ENCODE measurements around the gene MRPL11. TPM values are rescaled to one million over a fixed set of nuclear protein-coding genes. Genes with fewer than 3 reads are reported as not detected.

MRPL11 gene
- 109 and 113 TPM in 2 replicates for total RNA-seq (2014; rRNA removed; shearing (Covaris generic))

DNA sequence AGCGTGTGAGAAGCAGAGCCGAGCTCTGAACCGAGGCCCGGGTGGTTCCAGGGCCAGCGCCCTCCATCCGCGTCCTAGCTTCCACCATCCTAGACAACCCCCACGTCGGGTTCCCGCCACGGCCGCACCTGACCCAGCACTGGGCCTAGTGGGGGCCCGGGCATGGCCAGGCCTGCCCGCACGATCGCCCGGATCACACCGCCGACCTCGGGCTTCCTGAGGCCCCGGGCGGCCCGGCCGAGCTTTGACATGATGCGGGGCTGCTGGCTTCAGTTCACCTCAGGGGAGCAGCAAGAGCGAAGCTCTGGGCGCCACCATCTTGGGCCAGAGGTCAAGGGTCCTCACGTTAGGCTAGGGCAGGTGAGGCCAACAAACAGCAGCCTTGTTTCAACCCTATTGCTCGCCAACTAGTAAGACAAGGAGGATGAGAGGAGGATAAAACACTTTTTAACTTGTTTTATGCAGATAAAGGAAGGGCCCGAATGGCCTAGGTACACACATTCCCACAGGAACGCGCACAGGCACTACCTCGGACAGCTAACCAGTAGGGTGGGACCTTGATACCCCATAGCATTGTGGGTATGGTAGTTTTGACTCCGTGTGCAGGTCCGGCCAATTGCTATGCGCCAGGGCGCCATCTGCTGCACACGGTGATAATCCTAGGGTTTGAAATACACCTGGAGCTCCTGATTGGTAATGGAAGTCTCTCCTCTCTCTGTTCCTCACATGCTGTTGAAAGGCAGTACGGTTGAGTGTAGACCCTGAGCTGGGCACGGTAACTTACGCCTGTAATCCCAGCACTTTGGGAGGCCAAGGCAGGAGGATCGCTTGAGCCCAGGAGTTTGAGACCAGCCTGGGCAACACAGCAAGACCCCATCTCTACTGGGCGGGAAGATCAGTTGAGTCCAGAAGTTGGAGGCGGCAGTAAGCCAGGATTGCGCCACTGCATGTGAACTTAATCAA, at the start of gene MRPL11:
MRPL11 (minus strand) TSS at position 345 of the 963 bp plus-strand sequence; CDS start at position 251, 94 bp downstream.

DNA sequence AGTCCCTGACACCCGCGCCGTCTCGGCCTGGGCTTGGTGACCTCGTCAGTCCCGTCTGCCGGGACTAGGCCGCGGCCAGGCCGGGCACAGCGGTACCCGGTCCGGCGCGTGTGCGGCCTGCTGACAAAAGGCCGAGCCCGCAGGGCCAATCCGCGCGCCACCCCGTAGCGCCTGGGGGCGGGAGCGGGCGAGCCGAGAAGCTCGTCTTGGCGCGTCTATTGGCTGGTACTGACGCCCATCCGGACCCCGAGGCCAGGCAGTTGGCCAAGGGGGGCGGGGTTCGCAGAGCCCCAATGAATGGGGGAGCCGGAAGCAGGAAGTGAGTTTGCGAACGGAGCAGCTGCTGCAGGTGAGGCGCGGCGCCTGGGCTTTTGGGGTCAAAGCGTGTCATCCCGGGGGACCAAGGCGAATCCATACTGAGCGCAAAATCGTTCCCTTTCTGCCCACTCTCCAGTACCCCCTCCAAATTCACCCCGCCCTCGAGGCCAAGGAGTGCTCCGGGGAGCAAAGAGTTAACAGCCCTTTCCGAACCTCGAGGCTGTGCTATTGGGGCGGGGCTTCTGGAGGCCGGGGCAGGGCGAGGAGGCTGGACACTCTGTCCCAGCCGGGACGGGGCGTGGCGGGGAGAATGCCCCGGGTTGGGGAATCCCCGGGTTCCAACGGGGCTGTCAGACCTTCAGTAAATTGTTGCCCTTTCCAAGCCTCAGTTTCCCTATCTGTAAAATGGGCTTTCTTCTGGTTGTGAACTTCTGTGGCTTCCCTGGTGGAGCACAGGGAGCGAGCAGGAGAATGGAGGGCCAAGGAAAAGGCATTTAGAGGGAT, 41.7 kb upstream of the MRPL11 start, which contains the start of gene DPP3:
DPP3 (plus strand) TSS at position 318 of the 822 bp plus-strand sequence. CDS start 1,767 bp downstream, outside the sequence.

DNA sequence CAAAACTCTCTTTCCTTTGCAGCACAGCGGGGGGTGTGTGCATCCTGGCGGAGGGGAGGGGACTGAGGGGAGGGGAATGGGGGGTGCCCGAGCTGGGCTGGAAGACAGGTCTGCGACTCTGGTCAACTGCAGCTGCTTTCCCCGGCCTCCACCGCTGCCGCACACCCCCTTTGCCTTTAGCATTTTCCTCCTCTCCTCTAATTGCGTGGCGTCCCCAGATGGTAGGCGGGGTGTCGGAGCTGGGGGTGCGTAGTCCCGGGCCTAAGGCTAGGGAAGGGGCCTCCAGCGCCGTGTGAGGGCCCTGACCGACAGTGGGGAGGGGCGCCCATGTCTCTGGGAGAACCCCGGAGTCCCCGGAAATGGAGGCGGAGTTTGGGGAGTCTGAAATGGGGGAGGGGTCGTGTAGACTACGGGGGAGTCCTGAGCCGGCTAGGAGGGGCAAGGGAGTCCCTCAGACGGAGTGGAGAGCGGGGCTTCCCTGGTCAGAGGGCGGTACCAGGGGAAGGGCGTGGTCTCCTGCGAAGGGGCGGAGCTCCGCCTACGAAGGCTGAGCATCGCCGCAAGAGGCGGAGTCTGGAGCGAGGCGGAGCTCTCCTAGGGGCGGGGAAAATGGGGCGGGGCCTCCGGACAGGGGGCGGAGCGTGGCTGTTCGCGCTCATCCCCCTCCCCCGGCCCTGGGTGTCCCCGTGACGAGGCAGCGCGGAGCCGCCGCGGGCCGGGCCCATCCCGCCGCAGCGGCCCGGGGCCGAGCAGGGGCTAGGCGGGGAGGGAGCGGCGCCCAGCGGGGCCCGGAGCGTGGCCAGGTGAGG, 27.8 kb upstream of the MRPL11 start, which contains the start of gene PELI3:
PELI3 (plus strand) TSS at position 681 of the 809 bp plus-strand sequence. CDS start 1,224 bp downstream, outside the sequence.

DNA sequence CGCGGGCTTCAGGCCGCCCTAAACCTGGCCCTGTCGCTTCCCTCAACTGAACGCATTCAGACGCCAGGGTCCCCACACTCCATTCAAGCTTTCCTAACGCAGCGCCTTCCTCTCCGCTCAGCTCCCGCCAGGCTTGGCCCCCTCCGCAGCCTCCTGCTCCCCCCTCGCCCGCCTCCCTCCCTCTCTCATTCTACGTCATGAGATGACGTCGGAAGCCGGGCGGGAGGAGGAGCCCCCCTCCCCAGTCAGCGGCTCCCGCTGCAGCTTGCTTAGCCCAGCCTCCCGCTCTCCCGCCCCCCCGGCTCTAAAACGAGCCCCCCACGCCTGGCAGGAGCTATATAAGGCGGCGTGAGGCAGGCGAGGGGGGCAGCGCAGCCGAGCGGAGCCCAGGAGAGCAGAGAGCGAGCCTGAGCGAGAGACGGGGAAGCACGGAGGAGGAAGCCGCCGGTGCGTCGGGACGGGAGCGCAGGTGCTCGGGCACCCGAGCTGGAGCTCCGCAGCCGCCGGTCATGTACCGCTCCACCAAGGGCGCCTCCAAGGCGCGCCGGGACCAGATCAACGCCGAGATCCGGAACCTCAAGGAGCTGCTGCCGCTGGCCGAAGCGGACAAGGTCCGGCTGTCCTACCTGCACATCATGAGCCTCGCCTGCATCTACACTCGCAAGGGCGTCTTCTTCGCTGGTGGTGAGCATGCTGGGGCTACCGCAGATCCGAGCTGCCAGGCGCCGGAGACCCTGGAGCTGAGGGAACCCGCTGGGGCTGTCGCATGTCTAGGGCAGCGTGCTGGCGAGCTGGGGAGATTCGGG, 17.8 kb downstream of the MRPL11 start, which contains the start of gene NPAS4:
NPAS4 (plus strand) TSS at position 365 of the 806 bp plus-strand sequence; CDS start at position 510, 145 bp downstream.

Small RNAs within 50 kb of the gene (small RNA-seq; reads per million reads assigned to genes)
- gene RF00416 = not detected
- gene RNU1-84P = not detected

Other genes with a start within 250 kb of the MRPL11 start
- 23.0 and 24.2 TPM in 2 replicates for gene KLC2, start 181.1 kb downstream of the MRPL11 start, total RNA-seq (2014; rRNA removed; shearing (Covaris generic))
- 158 and 177 TPM in 2 replicates for gene RAB1B, start 170.2 kb downstream of the MRPL11 start, total RNA-seq (2014; rRNA removed; shearing (Covaris generic))
- gene CNIH2, start 160.7 kb downstream of the MRPL11 start, total RNA-seq (2014; rRNA removed; shearing (Covaris generic)) = 8.3 and 12.4 TPM in 2 replicates
- gene YIF1A, start 149.7 kb downstream of the MRPL11 start, total RNA-seq (2014; rRNA removed; shearing (Covaris generic)) = 105 and 132 TPM in 2 replicates
- gene TMEM151A, start 147.0 kb downstream of the MRPL11 start, total RNA-seq (2014; rRNA removed; shearing (Covaris generic)) = 0.08 TPM in 1 of 2 replicates, not detected in the other
- not detected in 2 replicates for gene CD248, start 121.8 kb downstream of the MRPL11 start, total RNA-seq (2014; rRNA removed; shearing (Covaris generic))
- 43.6 and 47.2 TPM in 2 replicates for gene RIN1, start 102.4 kb downstream of the MRPL11 start, total RNA-seq (2014; rRNA removed; shearing (Covaris generic))
- gene BRMS1, start 93.7 kb downstream of the MRPL11 start, total RNA-seq (2014; rRNA removed; shearing (Covaris generic)) = 67.3 and 77.0 TPM in 2 replicates
- 24.9 and 28.6 TPM in 2 replicates for gene B4GAT1, start 91.2 kb downstream of the MRPL11 start, total RNA-seq (2014; rRNA removed; shearing (Covaris generic))
- 4.5 and 6.0 TPM in 2 replicates for gene SLC29A2, start 67.1 kb downstream of the MRPL11 start, total RNA-seq (2014; rRNA removed; shearing (Covaris generic))
- not detected in 2 replicates for gene NPAS4, start 17.8 kb downstream of the MRPL11 start, total RNA-seq (2014; rRNA removed; shearing (Covaris generic))
- gene PELI3, start 28.1 kb upstream of the MRPL11 start, total RNA-seq (2014; rRNA removed; shearing (Covaris generic)) = 12.8 and 15.4 TPM in 2 replicates
- 71.8 and 82.1 TPM in 2 replicates for gene DPP3, start 41.6 kb upstream of the MRPL11 start, total RNA-seq (2014; rRNA removed; shearing (Covaris generic))
- 22.4 and 28.0 TPM in 2 replicates for gene BBS1, start 71.8 kb upstream of the MRPL11 start, total RNA-seq (2014; rRNA removed; shearing (Covaris generic))
- 16.7 and 17.1 TPM in 2 replicates for gene ZDHHC24, start 107.2 kb upstream of the MRPL11 start, total RNA-seq (2014; rRNA removed; shearing (Covaris generic))
- gene ACTN3, start 108.1 kb upstream of the MRPL11 start, total RNA-seq (2014; rRNA removed; shearing (Covaris generic)) = not detected in 2 replicates
- gene CTSF, start 129.8 kb upstream of the MRPL11 start, total RNA-seq (2014; rRNA removed; shearing (Covaris generic)) = 38.9 and 40.9 TPM in 2 replicates
- 0.11 TPM in 1 of 2 replicates, not detected in the other for gene CCDC87, start 154.2 kb upstream of the MRPL11 start, total RNA-seq (2014; rRNA removed; shearing (Covaris generic))
- 24.3 and 27.7 TPM in 2 replicates for gene CCS, start 154.3 kb upstream of the MRPL11 start, total RNA-seq (2014; rRNA removed; shearing (Covaris generic))
- 69.1 and 71.7 TPM in 2 replicates for gene RBM14, start 177.8 kb upstream of the MRPL11 start, total RNA-seq (2014; rRNA removed; shearing (Covaris generic))
- 102 and 124 TPM in 2 replicates for gene RBM4, start 199.9 kb upstream of the MRPL11 start, total RNA-seq (2014; rRNA removed; shearing (Covaris generic))
- gene RBM4B, start 239.0 kb upstream of the MRPL11 start, total RNA-seq (2014; rRNA removed; shearing (Covaris generic)) = 15.4 and 24.4 TPM in 2 replicates